WTC11 (cell line): ENCODE measurements around the gene TAS1R1. TPM values are rescaled to one million over a fixed set of nuclear protein-coding genes. Genes with fewer than 3 reads are reported as not detected.
A peak's percentile ranks its signal among the peaks of the same experiment; 100 is the strongest.

Experiments
- ATAC-seq: fragments of 200-7000 bp; cut with Tn5 transposase; 2 replicates; pipeline ENCODE4 v1.10.0; 2021; ENCODE audit warnings: mild to moderate bottlenecking, moderate library complexity
- CTCF ChIA-PET: fragments of 300-600 bp; sonication (Branson Sonifier 250); formaldehyde crosslinking; loops from one replicate; lab custom pipeline; 2021; ENCODE audit warnings: antibody characterized with exemption; lab: Charles Lee
- POLR2A ChIA-PET: fragments of 350-600 bp; sonication (Branson Sonifier 250); formaldehyde crosslinking; loops from one replicate; lab custom pipeline; 2021; ENCODE audit warnings: antibody characterized with exemption; lab: Charles Lee
- DNase-seq: peaks from one replicate; pipeline ENCODE4 v3.0.0; 2021; ENCODE audit warnings: low spot score
- H3K27ac Mint-ChIP-seq: 2 replicates; pipeline ENCODE4 v1.8.0; 2021; ENCODE audit warnings: mixed read lengths
- H3K27me3 Mint-ChIP-seq: 2 replicates; pipeline ENCODE4 v1.8.0; 2021; ENCODE audit warnings: low read depth, mild to moderate bottlenecking, moderate library complexity, mixed read lengths
- H3K36me3 Mint-ChIP-seq: 2 replicates; pipeline ENCODE4 v1.8.0; 2021; ENCODE audit warnings: mixed read lengths
- H3K4me1 Mint-ChIP-seq: 2 replicates; pipeline ENCODE4 v1.8.0; 2022; ENCODE audit warnings: mixed read lengths
- H3K4me3 Mint-ChIP-seq: 2 replicates; pipeline ENCODE4 v1.8.0; 2021; ENCODE audit warnings: mild to moderate bottlenecking, moderate library complexity, mixed read lengths
- H3K9me3 Mint-ChIP-seq: 2 replicates; pipeline ENCODE4 v1.8.0; 2021; ENCODE audit warnings: mixed read lengths
- ATF1 ChIP-seq: sonication (generic); formaldehyde crosslinking; IDR thresholded peaks from 2 replicates; pipeline ENCODE4 v1.8.1; 2023; ENCODE audit warnings: mild to moderate bottlenecking, moderate library complexity, missing genetic modification reagents
- FOXP1 ChIP-seq: sonication (generic); formaldehyde crosslinking; IDR thresholded peaks from 2 replicates; pipeline ENCODE4 v1.8.0; 2022; ENCODE audit warnings: missing genetic modification reagents, mild to moderate bottlenecking, moderate library complexity, borderline replicate concordance
- IRF2 ChIP-seq: sonication (generic); formaldehyde crosslinking; IDR thresholded peaks from 2 replicates; pipeline ENCODE4 v1.8.0; 2022; ENCODE audit warnings: low read depth, missing genetic modification reagents, borderline replicate concordance
- NFYB ChIP-seq: sonication (generic); formaldehyde crosslinking; conservative IDR thresholded peaks from 2 replicates; pipeline ENCODE4 v1.8.0; 2022; ENCODE audit warnings: low read depth, missing genetic modification reagents
- SMAD3 ChIP-seq: sonication (generic); formaldehyde crosslinking; IDR thresholded peaks from 2 replicates; pipeline ENCODE4 v1.8.0; 2022; ENCODE audit warnings: missing genetic modification reagents, mild to moderate bottlenecking, borderline replicate concordance
- SOX15 ChIP-seq: fragments of 250-450 bp; sonication (Bioruptor Pico); IDR thresholded peaks from 2 replicates; pipeline ENCODE4 v1.9.0; 2021; ENCODE audit warnings: mild to moderate bottlenecking
- SP1 ChIP-seq: sonication (generic); formaldehyde crosslinking; conservative IDR thresholded peaks from 2 replicates; pipeline ENCODE4 v1.8.1; 2022; ENCODE audit warnings: missing genetic modification reagents
- ZBTB21 ChIP-seq: sonication (generic); formaldehyde crosslinking; IDR thresholded peaks from 2 replicates; pipeline ENCODE4 v1.8.1; 2023; ENCODE audit warnings: mild to moderate bottlenecking, missing genetic modification reagents, borderline replicate concordance
- ZNF232 ChIP-seq: sonication (generic); formaldehyde crosslinking; IDR thresholded peaks from 2 replicates; pipeline ENCODE4 v1.8.0; 2022; ENCODE audit warnings: mild to moderate bottlenecking, missing genetic modification reagents
- ZNF396 ChIP-seq: fragments of 250-450 bp; sonication (Bioruptor Pico); IDR thresholded peaks from 2 replicates; pipeline ENCODE4 v1.8.0; 2021; ENCODE audit warnings: mild to moderate bottlenecking, moderate library complexity, borderline replicate concordance
- total RNA-seq: library from RNA; stranded (reverse); gene quantifications from 3 replicates; pipeline ENCODE4 v1.2.3, GENCODE V29; 2021
- TF ChIP-seq, protein P1 (sequence below): sonication (generic); formaldehyde crosslinking; conservative IDR thresholded peaks from 2 replicates; pipeline ENCODE4 v1.8.1; 2023; ENCODE audit warnings: mild to moderate bottlenecking, low read depth, missing genetic modification reagents, moderate library complexity
- TF ChIP-seq, protein P2 (sequence below): sonication (generic); formaldehyde crosslinking; IDR thresholded peaks from 2 replicates; pipeline ENCODE4 v1.8.0; 2023; ENCODE audit warnings: missing genetic modification reagents
- TF ChIP-seq, protein P3 (sequence below): sonication (generic); formaldehyde crosslinking; IDR thresholded peaks from 2 replicates; pipeline ENCODE4 v1.8.0; 2022; ENCODE audit warnings: mild to moderate bottlenecking, missing genetic modification reagents
- TF ChIP-seq, protein P4 (sequence below): fragments of 250-450 bp; sonication (Bioruptor Pico); conservative IDR thresholded peaks from 2 replicates; pipeline ENCODE4 v1.9.0; 2021; ENCODE audit warnings: mild to moderate bottlenecking
- TF ChIP-seq, protein P5 (sequence below): sonication (generic); formaldehyde crosslinking; IDR thresholded peaks from 2 replicates; pipeline ENCODE4 v1.8.1; 2022; ENCODE audit warnings: mild to moderate bottlenecking, moderate library complexity, missing genetic modification reagents

TAS1R1 gene
- total RNA-seq, 1 experiment from 2014 or later, result 0.11 TPM

DNA sequence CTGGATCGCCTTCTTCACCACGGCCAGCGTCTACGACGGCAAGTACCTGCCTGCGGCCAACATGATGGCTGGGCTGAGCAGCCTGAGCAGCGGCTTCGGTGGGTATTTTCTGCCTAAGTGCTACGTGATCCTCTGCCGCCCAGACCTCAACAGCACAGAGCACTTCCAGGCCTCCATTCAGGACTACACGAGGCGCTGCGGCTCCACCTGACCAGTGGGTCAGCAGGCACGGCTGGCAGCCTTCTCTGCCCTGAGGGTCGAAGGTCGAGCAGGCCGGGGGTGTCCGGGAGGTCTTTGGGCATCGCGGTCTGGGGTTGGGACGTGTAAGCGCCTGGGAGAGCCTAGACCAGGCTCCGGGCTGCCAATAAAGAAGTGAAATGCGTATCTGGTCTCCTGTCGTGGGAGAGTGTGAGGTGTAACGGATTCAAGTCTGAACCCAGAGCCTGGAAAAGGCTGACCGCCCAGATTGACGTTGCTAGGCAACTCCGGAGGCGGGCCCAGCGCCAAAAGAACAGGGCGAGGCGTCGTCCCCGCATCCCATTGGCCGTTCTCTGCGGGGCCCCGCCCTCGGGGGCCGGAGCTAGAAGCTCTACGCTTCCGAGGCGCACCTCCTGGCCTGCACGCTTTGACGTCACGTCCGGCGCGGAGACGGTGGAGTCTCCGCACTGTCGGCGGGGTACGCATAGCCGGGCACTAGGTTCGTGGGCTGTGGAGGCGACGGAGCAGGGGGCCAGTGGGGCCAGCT lies 24.4 kb downstream of the TAS1R1 start, which contains the start of gene ZBTB48 (continued):
- TF ChIP-seq, protein P1, sequence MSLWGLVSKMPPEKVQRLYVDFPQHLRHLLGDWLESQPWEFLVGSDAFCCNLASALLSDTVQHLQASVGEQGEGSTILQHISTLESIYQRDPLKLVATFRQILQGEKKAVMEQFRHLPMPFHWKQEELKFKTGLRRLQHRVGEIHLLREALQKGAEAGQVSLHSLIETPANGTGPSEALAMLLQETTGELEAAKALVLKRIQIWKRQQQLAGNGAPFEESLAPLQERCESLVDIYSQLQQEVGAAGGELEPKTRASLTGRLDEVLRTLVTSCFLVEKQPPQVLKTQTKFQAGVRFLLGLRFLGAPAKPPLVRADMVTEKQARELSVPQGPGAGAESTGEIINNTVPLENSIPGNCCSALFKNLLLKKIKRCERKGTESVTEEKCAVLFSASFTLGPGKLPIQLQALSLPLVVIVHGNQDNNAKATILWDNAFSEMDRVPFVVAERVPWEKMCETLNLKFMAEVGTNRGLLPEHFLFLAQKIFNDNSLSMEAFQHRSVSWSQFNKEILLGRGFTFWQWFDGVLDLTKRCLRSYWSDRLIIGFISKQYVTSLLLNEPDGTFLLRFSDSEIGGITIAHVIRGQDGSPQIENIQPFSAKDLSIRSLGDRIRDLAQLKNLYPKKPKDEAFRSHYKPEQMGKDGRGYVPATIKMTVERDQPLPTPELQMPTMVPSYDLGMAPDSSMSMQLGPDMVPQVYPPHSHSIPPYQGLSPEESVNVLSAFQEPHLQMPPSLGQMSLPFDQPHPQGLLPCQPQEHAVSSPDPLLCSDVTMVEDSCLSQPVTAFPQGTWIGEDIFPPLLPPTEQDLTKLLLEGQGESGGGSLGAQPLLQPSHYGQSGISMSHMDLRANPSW (CRISPR knock-in tag), result no peak
- peak; percentile 54; the same call in 1 of the 2 replicates for TF ChIP-seq NFYB
- no peak for TF ChIP-seq ZBTB21 (CRISPR knock-in tag)
- TF ChIP-seq, protein P2, sequence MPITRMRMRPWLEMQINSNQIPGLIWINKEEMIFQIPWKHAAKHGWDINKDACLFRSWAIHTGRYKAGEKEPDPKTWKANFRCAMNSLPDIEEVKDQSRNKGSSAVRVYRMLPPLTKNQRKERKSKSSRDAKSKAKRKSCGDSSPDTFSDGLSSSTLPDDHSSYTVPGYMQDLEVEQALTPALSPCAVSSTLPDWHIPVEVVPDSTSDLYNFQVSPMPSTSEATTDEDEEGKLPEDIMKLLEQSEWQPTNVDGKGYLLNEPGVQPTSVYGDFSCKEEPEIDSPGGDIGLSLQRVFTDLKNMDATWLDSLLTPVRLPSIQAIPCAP (CRISPR knock-in tag), result no peak
- peak; percentile 64; the same call in 1 of the 2 replicates for TF ChIP-seq FOXP1 (CRISPR knock-in tag)
- TF ChIP-seq, protein P3, sequence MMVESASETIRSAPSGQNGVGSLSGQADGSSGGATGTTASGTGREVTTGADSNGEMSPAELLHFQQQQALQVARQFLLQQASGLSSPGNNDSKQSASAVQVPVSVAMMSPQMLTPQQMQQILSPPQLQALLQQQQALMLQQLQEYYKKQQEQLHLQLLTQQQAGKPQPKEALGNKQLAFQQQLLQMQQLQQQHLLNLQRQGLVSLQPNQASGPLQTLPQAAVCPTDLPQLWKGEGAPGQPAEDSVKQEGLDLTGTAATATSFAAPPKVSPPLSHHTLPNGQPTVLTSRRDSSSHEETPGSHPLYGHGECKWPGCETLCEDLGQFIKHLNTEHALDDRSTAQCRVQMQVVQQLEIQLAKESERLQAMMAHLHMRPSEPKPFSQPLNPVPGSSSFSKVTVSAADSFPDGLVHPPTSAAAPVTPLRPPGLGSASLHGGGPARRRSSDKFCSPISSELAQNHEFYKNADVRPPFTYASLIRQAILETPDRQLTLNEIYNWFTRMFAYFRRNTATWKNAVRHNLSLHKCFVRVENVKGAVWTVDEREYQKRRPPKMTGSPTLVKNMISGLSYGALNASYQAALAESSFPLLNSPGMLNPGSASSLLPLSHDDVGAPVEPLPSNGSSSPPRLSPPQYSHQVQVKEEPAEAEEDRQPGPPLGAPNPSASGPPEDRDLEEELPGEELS, result no peak
- no peak for TF ChIP-seq ZNF232
- TF ChIP-seq, protein P4, sequence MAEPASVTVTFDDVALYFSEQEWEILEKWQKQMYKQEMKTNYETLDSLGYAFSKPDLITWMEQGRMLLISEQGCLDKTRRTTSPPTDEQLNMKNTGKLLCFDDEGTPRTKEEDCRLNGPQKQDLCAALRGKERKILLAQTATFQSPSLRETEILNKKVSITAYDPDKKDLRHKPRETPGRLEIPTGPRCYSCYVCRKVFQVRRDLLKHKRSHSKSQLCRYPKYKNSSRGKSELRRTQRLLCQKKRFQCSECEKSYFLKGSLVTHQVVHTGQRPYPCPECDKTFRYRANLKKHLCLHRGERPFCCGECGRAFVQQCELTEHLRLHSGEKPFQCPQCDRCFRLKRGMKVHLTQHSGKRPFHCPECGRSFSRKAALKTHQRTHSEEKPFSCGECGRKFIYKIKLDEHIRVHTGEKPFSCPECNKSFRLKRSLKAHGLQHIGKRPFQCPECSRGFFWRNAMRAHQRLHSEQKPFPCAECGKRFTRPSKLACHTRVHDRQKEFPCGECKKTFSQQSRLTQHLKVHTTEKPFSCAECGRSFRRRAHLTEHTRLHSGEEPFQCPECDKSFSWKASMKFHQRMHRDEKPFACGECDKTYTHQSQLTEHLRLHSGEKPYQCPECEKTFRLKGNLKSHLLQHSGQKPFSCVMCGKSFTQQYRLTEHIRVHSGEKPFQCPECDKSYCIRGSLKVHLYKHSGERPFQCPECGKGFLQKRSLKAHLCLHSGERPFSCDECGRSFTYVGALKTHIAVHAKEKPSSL (CRISPR knock-in tag), result no peak
- TF ChIP-seq SP1, result peak; percentile 94
- TF ChIP-seq ATF1 (CRISPR knock-in tag), result no peak
- 0 out of 2 replicates have a peak, but pooled peaks have one; percentile 58 for TF ChIP-seq SMAD3
- TF ChIP-seq, protein P5, sequence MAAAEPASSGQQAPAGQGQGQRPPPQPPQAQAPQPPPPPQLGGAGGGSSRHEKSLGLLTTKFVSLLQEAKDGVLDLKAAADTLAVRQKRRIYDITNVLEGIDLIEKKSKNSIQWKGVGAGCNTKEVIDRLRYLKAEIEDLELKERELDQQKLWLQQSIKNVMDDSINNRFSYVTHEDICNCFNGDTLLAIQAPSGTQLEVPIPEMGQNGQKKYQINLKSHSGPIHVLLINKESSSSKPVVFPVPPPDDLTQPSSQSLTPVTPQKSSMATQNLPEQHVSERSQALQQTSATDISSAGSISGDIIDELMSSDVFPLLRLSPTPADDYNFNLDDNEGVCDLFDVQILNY (CRISPR knock-in tag), result 0 out of 2 replicates have a peak, but pooled peaks have one; percentile 42
- TF ChIP-seq ZNF396 (CRISPR knock-in tag), result no peak
- TF ChIP-seq IRF2, result 0 out of 2 replicates have a peak, but pooled peaks have one; percentile 55
- TF ChIP-seq SOX15 (CRISPR knock-in tag), result no peak

DNA sequence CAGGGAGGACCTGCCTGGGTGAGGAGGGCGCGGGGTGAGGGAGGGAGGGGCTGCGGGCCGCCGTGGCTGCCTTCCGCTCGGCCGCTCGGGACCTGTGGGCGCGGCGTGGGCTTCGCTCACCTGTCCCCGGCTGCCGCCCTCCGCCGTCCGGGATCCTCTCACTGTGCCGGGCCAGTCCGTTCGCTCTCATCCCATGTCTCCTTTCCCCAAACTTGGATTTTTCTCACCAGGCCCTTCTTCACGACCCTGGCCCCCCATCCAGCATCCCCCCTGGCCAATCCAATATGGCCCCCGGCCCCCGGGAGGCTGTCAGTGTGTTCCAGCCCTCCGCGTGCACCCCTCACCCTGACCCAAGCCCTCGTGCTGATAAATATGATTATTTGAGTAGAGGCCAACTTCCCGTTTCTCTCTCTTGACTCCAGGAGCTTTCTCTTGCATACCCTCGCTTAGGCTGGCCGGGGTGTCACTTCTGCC lies 25.0 kb downstream of the TAS1R1 start:
- no peaks in the 10 kb centered on the region for H3K27me3 Mint-ChIP-seq
- CTCF ChIA-PET, result interaction anchor here (1.0 to 2.9 kb wide), 11 partner anchors 22 to 375 kb away, joined by 3 to 20 read pairs (median 5); partner anchors contain the start of genes KLHL21, NOL9 and TAS1R1
- peaks cover 17% of the 10 kb centered on the region for H3K4me1 Mint-ChIP-seq
- ATAC-seq (peak; percentile 9; the same call in 1 of the 2 replicates), DNase-seq (no peak)
- H3K36me3 Mint-ChIP-seq, result peaks cover 3% of the 10 kb centered on the region; the same call in 1 of the 2 replicates
- POLR2A ChIA-PET, result interaction anchor here (0.6 to 2.0 kb wide), 5 partner anchors 15 to 89 kb away, joined by 3 to 5 read pairs (median 3); partner anchors contain the start of genes NOL9 and TAS1R1
- no peaks in the 10 kb centered on the region for H3K9me3 Mint-ChIP-seq
- TF ChIP-seq ZNF232 (0 out of 2 replicates have a peak, but pooled peaks have one; percentile 27), NFYB (no peak)
- peak overlapping the region; percentile 41; the same call in 1 of the 2 replicates for H3K27ac Mint-ChIP-seq
- H3K4me3 Mint-ChIP-seq, result peak overlapping the region; percentile 85
